HEK293 (cell line): ENCODE results near the gene ARHGDIG.

Experiments
- CTCF ChIA-PET: fragments of 350-600 bp; formaldehyde crosslinking; extraction: SDS; loops from one replicate; lab custom pipeline; 2021; ENCODE audit warnings: antibody characterized with exemption; lab: Yijun Ruan, JAX
- POLR2A ChIA-PET: fragments of 300-600 bp; formaldehyde crosslinking; extraction: SDS; loops from one replicate; lab custom pipeline; 2020; ENCODE audit warnings: antibody characterized with exemption, inconsistent platforms; lab: Yijun Ruan, JAX
- H3K27ac ChIP-seq: fragments of 200-500 bp; sonication (Bioruptor generic); 2 replicates; pipeline ENCODE4 v1.5.1; 2014; ENCODE audit warnings: low read depth, low read length, control low read depth, inconsistent platforms; ENCODE audit errors: extremely low read depth
- H3K36me3 ChIP-seq, 2 experiments: fragments of 200-500 bp in 1 of 2; sonication (Bioruptor generic) in 1 of 2; 1 replicate in 1 of 2; 2 replicates in 1 of 2; pipeline ENCODE4 v1.5.1; 2014 to 2017; ENCODE audit warnings: inconsistent platforms in 2 of 2, low read length in 2 of 2; ENCODE audit not compliant: control insufficient read depth in 2 of 2, insufficient read depth in 1 of 2
- H3K4me1 ChIP-seq: fragments of 200-500 bp; sonication (Bioruptor generic); 2 replicates; pipeline ENCODE4 v1.5.1; 2014; ENCODE audit warnings: mild to moderate bottlenecking, low read length, inconsistent platforms; ENCODE audit not compliant: control insufficient read depth, insufficient read depth
- H3K4me3 ChIP-seq: 2 replicates; pipeline ENCODE4 v1.5.1; 2011; ENCODE audit warnings: low read depth, mild to moderate bottlenecking, control low read depth, low read length, moderate library complexity
- H3K9me3 ChIP-seq: fragments of 200-500 bp; sonication (Bioruptor generic); 2 replicates; pipeline ENCODE4 v1.5.1; 2014; ENCODE audit warnings: low read depth, low read length, inconsistent platforms; ENCODE audit not compliant: control insufficient read depth, insufficient read depth
- GFI1B ChIP-seq: fragments of 450-650 bp; formaldehyde crosslinking; IDR thresholded peaks from 2 replicates; pipeline ENCODE4 v1.5.1; 2016; ENCODE audit warnings: missing biosample characterization, missing genetic modification characterization
- KLF1 ChIP-seq: fragments of 450-650 bp; formaldehyde crosslinking; IDR thresholded peaks from 2 replicates; pipeline ENCODE4 v1.5.1; 2016; ENCODE audit warnings: missing biosample characterization, missing genetic modification characterization
- SALL2 ChIP-seq: fragments of 450-650 bp; formaldehyde crosslinking; IDR thresholded peaks from 2 replicates; pipeline ENCODE4 v1.5.0; 2017; ENCODE audit warnings: missing biosample characterization, mild to moderate bottlenecking, missing genetic modification characterization, borderline replicate concordance
- ZFP3 ChIP-seq: fragments of 450-650 bp; formaldehyde crosslinking; IDR thresholded peaks from 2 replicates; pipeline ENCODE4 v1.5.1; 2016; ENCODE audit warnings: low read depth, missing biosample characterization, missing genetic modification characterization
- ZFP41 ChIP-seq: fragments of 450-650 bp; formaldehyde crosslinking; IDR thresholded peaks from 2 replicates; pipeline ENCODE4 v1.5.1; 2016; ENCODE audit warnings: missing biosample characterization, missing genetic modification characterization, borderline replicate concordance
- ZNF112 ChIP-seq: fragments of 450-650 bp; formaldehyde crosslinking; IDR thresholded peaks from 2 replicates; pipeline ENCODE4 v1.5.0; 2017; ENCODE audit warnings: missing biosample characterization, missing genetic modification characterization
- ZNF202 ChIP-seq: fragments of 450-650 bp; formaldehyde crosslinking; IDR thresholded peaks from 2 replicates; pipeline ENCODE4 v1.5.1; 2016; ENCODE audit warnings: missing biosample characterization, missing genetic modification characterization, borderline replicate concordance
- ZNF266 ChIP-seq: fragments of 450-650 bp; formaldehyde crosslinking; IDR thresholded peaks from 2 replicates; pipeline ENCODE4 v1.5.1; 2016; ENCODE audit warnings: missing biosample characterization, missing genetic modification characterization, low read depth
- ZNF311 ChIP-seq: fragments of 450-650 bp; formaldehyde crosslinking; IDR thresholded peaks from 2 replicates; pipeline ENCODE4 v1.5.1; 2017; ENCODE audit warnings: missing biosample characterization, missing genetic modification characterization, borderline replicate concordance
- ZNF366 ChIP-seq: fragments of 450-650 bp; formaldehyde crosslinking; conservative IDR thresholded peaks from 2 replicates; pipeline ENCODE4 v1.5.1; 2016; ENCODE audit warnings: missing biosample characterization, missing genetic modification characterization
- ZNF416 ChIP-seq: fragments of 450-650 bp; formaldehyde crosslinking; IDR thresholded peaks from 2 replicates; pipeline ENCODE4 v1.5.1; 2016; ENCODE audit warnings: missing biosample characterization, missing genetic modification characterization
- ZNF521 ChIP-seq: fragments of 450-650 bp; formaldehyde crosslinking; IDR thresholded peaks from 2 replicates; pipeline ENCODE4 v1.5.1; 2017; ENCODE audit warnings: missing biosample characterization, mild to moderate bottlenecking, missing genetic modification characterization
- ZNF629 ChIP-seq: fragments of 450-650 bp; formaldehyde crosslinking; IDR thresholded peaks from 2 replicates; pipeline ENCODE4 v1.5.1; 2017; ENCODE audit warnings: missing biosample characterization, missing genetic modification characterization
- ZXDB ChIP-seq: fragments of 450-650 bp; formaldehyde crosslinking; IDR thresholded peaks from 2 replicates; pipeline ENCODE4 v1.5.1; 2016; ENCODE audit warnings: missing biosample characterization, missing genetic modification characterization
- TF ChIP-seq, protein P1 (sequence below): fragments of 450-650 bp; formaldehyde crosslinking; IDR thresholded peaks from 2 replicates; pipeline ENCODE4 v1.5.1; 2017; ENCODE audit warnings: missing biosample characterization, missing genetic modification characterization
- TF ChIP-seq, protein P2 (sequence below): fragments of 450-650 bp; formaldehyde crosslinking; IDR thresholded peaks from 2 replicates; pipeline ENCODE4 v1.5.1; 2016; ENCODE audit warnings: missing biosample characterization, missing genetic modification characterization
- TF ChIP-seq, protein P3 (sequence below): fragments of 450-650 bp; formaldehyde crosslinking; IDR thresholded peaks from 2 replicates; pipeline ENCODE4 v1.5.1; 2017; ENCODE audit warnings: missing biosample characterization, missing genetic modification characterization
- TF ChIP-seq, protein P4 (sequence below): fragments of 450-650 bp; formaldehyde crosslinking; IDR thresholded peaks from 2 replicates; pipeline ENCODE4 v1.5.1; 2016; ENCODE audit warnings: missing biosample characterization, missing genetic modification characterization
- TF ChIP-seq, protein P5 (sequence below): fragments of 450-650 bp; formaldehyde crosslinking; IDR thresholded peaks from 2 replicates; pipeline ENCODE4 v1.5.1; 2016; ENCODE audit warnings: missing biosample characterization, missing genetic modification characterization, borderline replicate concordance

Gene ARHGDIG

DNA sequence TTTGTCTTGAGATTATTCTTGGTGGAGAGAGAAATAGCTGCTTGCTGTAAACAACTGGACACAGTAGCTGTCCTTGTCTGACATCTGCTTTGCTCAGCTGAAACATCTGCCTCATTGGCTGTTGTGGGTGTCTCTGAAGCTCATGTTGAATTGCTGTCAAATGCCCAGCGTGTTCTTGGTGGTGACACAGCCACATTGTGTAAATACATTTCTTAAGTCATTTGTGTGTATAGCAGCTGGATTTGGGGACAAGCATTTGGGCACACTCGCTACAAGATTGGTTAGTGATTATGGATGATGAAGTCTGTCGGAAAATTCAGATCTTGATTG is 40.5 kb upstream of the ARHGDIG start:
- H3K27ac ChIP-seq, result no peak overlapping the region
- no peaks in the 10 kb centered on the region for H3K4me1 ChIP-seq
- no peaks in the 10 kb centered on the region for H3K9me3 ChIP-seq
- CTCF ChIA-PET, result interaction anchor here (0.6 kb wide), 1 partner anchor 58 kb away, joined by 3 read pairs; no protein-coding TSS in a partner anchor
- H3K4me3 ChIP-seq, result no peak overlapping the region
- TF ChIP-seq KLF1 (tag by site-specific recombination), result no peak
- no peak for TF ChIP-seq ZNF311
- TF ChIP-seq ZNF112 (tag by site-specific recombination), result no peak
- TF ChIP-seq ZNF266, result no peak
- TF ChIP-seq, all 188 proteins: peak for 0
- POLR2A ChIA-PET, result interaction anchor here (1.4 kb wide), 1 partner anchor 11 kb away, joined by 3 read pairs; no protein-coding TSS in a partner anchor
- H3K36me3 ChIP-seq, result no peaks in the 10 kb centered on the region; a peak in 1 of 3 replicates

DNA sequence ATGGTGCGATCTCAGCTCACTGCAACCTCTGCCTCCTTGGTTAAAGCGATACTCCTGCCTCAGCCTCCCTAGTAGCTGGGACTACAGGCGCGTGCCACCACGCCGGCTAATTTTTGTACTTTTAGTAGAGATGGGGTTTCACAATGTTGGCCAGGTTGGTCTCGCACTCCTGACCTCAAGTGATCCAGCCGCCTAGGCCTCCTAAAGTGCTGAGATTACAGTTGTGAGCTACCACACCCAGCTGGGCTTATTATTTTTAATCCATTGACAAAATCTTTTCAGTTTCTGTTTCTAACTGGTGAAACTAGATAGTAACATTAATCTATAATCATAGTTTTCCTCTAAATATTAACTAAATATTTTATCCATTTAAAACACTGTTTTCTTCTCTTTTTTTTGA is 39.8 kb upstream of the ARHGDIG start:
- Histone ChIP-seq H3K4me3 (no peak overlapping the region), H3K36me3 (no peaks in the 10 kb centered on the region; a peak in 1 of 3 replicates), H3K9me3 (no peaks in the 10 kb centered on the region), H3K4me1 (no peaks in the 10 kb centered on the region), H3K27ac (no peak overlapping the region)
- CTCF ChIA-PET, result no interaction called here
- POLR2A ChIA-PET, result interaction anchor here (1.4 kb wide), 1 partner anchor 12 kb away, joined by 3 read pairs; no protein-coding TSS in a partner anchor
- TF ChIP-seq, protein P1, sequence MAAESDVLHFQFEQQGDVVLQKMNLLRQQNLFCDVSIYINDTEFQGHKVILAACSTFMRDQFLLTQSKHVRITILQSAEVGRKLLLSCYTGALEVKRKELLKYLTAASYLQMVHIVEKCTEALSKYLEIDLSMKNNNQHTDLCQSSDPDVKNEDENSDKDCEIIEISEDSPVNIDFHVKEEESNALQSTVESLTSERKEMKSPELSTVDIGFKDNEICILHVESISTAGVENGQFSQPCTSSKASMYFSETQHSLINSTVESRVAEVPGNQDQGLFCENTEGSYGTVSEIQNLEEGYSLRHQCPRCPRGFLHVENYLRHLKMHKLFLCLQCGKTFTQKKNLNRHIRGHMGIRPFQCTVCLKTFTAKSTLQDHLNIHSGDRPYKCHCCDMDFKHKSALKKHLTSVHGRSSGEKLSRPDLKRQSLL, result no peak
- no peak for TF ChIP-seq SALL2 (tag by site-specific recombination)
- TF ChIP-seq ZNF202, result no peak
- TF ChIP-seq, protein P2, sequence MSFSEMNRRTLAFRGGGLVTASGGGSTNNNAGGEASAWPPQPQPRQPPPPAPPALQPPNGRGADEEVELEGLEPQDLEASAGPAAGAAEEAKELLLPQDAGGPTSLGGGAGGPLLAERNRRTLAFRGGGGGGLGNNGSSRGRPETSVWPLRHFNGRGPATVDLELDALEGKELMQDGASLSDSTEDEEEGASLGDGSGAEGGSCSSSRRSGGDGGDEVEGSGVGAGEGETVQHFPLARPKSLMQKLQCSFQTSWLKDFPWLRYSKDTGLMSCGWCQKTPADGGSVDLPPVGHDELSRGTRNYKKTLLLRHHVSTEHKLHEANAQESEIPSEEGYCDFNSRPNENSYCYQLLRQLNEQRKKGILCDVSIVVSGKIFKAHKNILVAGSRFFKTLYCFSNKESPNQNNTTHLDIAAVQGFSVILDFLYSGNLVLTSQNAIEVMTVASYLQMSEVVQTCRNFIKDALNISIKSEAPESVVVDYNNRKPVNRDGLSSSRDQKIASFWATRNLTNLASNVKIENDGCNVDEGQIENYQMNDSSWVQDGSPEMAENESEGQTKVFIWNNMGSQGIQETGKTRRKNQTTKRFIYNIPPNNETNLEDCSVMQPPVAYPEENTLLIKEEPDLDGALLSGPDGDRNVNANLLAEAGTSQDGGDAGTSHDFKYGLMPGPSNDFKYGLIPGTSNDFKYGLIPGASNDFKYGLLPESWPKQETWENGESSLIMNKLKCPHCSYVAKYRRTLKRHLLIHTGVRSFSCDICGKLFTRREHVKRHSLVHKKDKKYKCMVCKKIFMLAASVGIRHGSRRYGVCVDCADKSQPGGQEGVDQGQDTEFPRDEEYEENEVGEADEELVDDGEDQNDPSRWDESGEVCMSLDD (tag by site-specific recombination), result no peak
- TF ChIP-seq, protein P3, sequence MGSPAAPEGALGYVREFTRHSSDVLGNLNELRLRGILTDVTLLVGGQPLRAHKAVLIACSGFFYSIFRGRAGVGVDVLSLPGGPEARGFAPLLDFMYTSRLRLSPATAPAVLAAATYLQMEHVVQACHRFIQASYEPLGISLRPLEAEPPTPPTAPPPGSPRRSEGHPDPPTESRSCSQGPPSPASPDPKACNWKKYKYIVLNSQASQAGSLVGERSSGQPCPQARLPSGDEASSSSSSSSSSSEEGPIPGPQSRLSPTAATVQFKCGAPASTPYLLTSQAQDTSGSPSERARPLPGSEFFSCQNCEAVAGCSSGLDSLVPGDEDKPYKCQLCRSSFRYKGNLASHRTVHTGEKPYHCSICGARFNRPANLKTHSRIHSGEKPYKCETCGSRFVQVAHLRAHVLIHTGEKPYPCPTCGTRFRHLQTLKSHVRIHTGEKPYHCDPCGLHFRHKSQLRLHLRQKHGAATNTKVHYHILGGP, result no peak
- TF ChIP-seq, protein P4, sequence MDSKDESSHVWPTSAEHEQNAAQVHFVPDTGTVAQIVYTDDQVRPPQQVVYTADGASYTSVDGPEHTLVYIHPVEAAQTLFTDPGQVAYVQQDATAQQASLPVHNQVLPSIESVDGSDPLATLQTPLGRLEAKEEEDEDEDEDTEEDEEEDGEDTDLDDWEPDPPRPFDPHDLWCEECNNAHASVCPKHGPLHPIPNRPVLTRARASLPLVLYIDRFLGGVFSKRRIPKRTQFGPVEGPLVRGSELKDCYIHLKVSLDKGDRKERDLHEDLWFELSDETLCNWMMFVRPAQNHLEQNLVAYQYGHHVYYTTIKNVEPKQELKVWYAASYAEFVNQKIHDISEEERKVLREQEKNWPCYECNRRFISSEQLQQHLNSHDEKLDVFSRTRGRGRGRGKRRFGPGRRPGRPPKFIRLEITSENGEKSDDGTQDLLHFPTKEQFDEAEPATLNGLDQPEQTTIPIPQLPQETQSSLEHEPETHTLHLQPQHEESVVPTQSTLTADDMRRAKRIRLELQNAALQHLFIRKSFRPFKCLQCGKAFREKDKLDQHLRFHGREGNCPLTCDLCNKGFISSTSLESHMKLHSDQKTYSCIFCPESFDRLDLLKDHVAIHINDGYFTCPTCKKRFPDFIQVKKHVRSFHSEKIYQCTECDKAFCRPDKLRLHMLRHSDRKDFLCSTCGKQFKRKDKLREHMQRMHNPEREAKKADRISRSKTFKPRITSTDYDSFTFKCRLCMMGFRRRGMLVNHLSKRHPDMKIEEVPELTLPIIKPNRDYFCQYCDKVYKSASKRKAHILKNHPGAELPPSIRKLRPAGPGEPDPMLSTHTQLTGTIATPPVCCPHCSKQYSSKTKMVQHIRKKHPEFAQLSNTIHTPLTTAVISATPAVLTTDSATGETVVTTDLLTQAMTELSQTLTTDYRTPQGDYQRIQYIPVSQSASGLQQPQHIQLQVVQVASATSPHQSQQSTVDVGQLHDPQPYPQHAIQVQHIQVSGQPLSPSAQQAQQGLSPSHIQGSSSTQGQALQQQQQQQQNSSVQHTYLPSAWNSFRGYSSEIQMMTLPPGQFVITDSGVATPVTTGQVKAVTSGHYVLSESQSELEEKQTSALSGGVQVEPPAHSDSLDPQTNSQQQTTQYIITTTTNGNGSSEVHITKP (tag by site-specific recombination), result no peak
- TF ChIP-seq ZFP3 (tag by site-specific recombination), result no peak
- no peak for TF ChIP-seq GFI1B (tag by site-specific recombination)
- no peak for TF ChIP-seq ZNF416

DNA sequence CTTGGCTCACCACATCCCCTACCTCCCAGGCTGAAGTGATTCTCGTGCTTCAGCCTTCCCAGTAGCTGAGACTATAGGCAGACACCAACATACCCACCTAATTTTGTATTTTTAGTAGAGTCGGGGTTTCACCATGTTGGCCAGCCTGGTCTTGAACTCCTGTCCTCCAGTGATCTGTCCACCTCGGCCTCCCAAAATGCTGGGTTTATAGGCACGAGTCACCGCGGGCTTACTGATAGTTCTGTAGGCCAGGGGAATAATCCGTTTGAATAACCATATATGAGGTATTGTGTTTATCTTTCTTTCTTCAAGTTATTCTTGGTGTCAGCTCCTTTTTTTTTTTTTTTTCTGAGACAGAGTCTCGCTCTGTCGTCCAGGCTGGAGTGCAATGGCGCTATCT is 38.1 kb upstream of the ARHGDIG start:
- Histone ChIP-seq H3K9me3 (no peaks in the 10 kb centered on the region), H3K36me3 (no peaks in the 10 kb centered on the region; a peak in 1 of 3 replicates), H3K27ac (no peak overlapping the region), H3K4me3 (no peak overlapping the region), H3K4me1 (no peaks in the 10 kb centered on the region)
- POLR2A ChIA-PET, result interaction anchor here (0.7 to 1.2 kb wide), 2 partner anchors 26 to 120 kb away, joined by 3 to 6 read pairs; no protein-coding TSS in a partner anchor
- CTCF ChIA-PET, result interaction anchor here (0.6 kb wide), 1 partner anchor 153 kb away, joined by 3 read pairs; no protein-coding TSS in a partner anchor
- no peak for TF ChIP-seq ZFP41 (tag by site-specific recombination)
- no peak for TF ChIP-seq ZNF629
- no peak for TF ChIP-seq ZXDB
- no peak for TF ChIP-seq ZNF366
- TF ChIP-seq ZNF521 (tag by site-specific recombination), result no peak
- TF ChIP-seq, protein P5, sequence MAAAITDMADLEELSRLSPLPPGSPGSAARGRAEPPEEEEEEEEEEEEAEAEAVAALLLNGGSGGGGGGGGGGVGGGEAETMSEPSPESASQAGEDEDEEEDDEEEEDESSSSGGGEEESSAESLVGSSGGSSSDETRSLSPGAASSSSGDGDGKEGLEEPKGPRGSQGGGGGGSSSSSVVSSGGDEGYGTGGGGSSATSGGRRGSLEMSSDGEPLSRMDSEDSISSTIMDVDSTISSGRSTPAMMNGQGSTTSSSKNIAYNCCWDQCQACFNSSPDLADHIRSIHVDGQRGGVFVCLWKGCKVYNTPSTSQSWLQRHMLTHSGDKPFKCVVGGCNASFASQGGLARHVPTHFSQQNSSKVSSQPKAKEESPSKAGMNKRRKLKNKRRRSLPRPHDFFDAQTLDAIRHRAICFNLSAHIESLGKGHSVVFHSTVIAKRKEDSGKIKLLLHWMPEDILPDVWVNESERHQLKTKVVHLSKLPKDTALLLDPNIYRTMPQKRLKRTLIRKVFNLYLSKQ (tag by site-specific recombination), result no peak
